ENCODE results near the gene FBXO45.
"Not testable (repeated sequence)": the region's sequence is repeated elsewhere in the genome, so short reads cannot be mapped to it uniquely, and the experiment has no call there.

FBXO45 gene

GRCh38 chr3:196634224-196634623 lies 65.8 kb downstream of the FBXO45 start:
- DNase-seq (ENCODE audit: low spot score), result no peak
- Histone ChIP-seq H3K27ac (peak overlapping the region; percentile 18 to 76), H3K4me3 (no peak overlapping the region)
- no peak for TF ChIP-seq CTCF (IDR thresholded peaks at IDR 0.05)

- Histone ChIP-seq H3K27ac (peak overlapping the region in 1 of 2 donors; percentile 55), H3K4me3 (no peak overlapping the region)
- TF ChIP-seq CTCF (IDR thresholded peaks at IDR 0.05), result no peak
- DNase-seq (ENCODE audit: low spot score), result no peak
Observed at GRCh38 chr3:196634829-196635228, 66.4 kb downstream of the FBXO45 start.

GRCh38 chr3:196636369-196637349 lies 68.2 kb downstream of the FBXO45 start:
- no peak for DNase-seq (ENCODE audit: low spot score)
- H3K4me3 ChIP-seq, result no peak overlapping the region
- no peak for TF ChIP-seq CTCF (IDR thresholded peaks at IDR 0.05)
- H3K27ac ChIP-seq, result peak overlapping the region in 1 of 2 donors; percentile 50

- not testable (repeated sequence) for H3K4me3 ChIP-seq; H3K27ac ChIP-seq; DNase-seq (ENCODE audit: low spot score)
Observed at GRCh38 chr3:196637941-196638340, 69.5 kb downstream of the FBXO45 start.
